NCI-H748 treated with DMSO at 0.1 percent for 48 hours (cell line): ENCODE measurements around the gene ZNF536.
A peak's percentile ranks its signal among the peaks of the same experiment; 100 is the strongest.
"Not testable (repeated sequence)": the region's sequence is repeated elsewhere in the genome, so short reads cannot be mapped to it uniquely, and the experiment has no call there.

ENCODE experiments used
- DNase-seq: peaks from one replicate; lab custom pipeline; 2025; lab: John Stamatoyannopoulos, UW

Gene ZNF536

GRCh38 chr19:30419568-30420180, 47.5 kb downstream of the ZNF536 start:
- no peak for DNase-seq

GRCh38 chr19:30420316-30420715, 48.1 kb downstream of the ZNF536 start:
- DNase-seq, result no peak

GRCh38 chr19:30420881-30421280, 48.7 kb downstream of the ZNF536 start:
- DNase-seq, result no peak

- no peak for DNase-seq
Measured at GRCh38 chr19:30421571-30421970, 49.4 kb downstream of the ZNF536 start.

GRCh38 chr19:30423481-30423880, 51.3 kb downstream of the ZNF536 start:
- DNase-seq, result no peak

GRCh38 chr19:30425885-30426838, 54.0 kb downstream of the ZNF536 start:
- DNase-seq, result peak; percentile 17

GRCh38 chr19:30426864-30427263, 54.7 kb downstream of the ZNF536 start:
- DNase-seq, result no peak

- no peak for DNase-seq
Measured at GRCh38 chr19:30428092-30428680, 56.0 kb downstream of the ZNF536 start.

- no peak for DNase-seq
Measured at GRCh38 chr19:30428844-30429243, 56.7 kb downstream of the ZNF536 start.

- DNase-seq, result no peak
Measured at GRCh38 chr19:30430206-30430734, 58.1 kb downstream of the ZNF536 start.

GRCh38 chr19:30431591-30431990, 59.4 kb downstream of the ZNF536 start:
- no peak for DNase-seq

- no peak for DNase-seq
Measured at GRCh38 chr19:30434797-30435594, 62.8 kb downstream of the ZNF536 start.

- DNase-seq, result no peak
Measured at GRCh38 chr19:30437869-30438268, 65.7 kb downstream of the ZNF536 start.

- no peak for DNase-seq
Measured at GRCh38 chr19:30439310-30439709, 67.1 kb downstream of the ZNF536 start.

- no peak for DNase-seq
Measured at GRCh38 chr19:30441011-30441410, 68.8 kb downstream of the ZNF536 start.

- no peak for DNase-seq
Measured at GRCh38 chr19:30442674-30443073, 70.5 kb downstream of the ZNF536 start.

GRCh38 chr19:30443531-30444252, 71.5 kb downstream of the ZNF536 start:
- DNase-seq, result no peak

GRCh38 chr19:30444253-30444671, 72.1 kb downstream of the ZNF536 start:
- DNase-seq, result no peak

GRCh38 chr19:30444686-30445232, 72.6 kb downstream of the ZNF536 start:
- no peak for DNase-seq

GRCh38 chr19:30445385-30445784, 73.2 kb downstream of the ZNF536 start:
- no peak for DNase-seq

GRCh38 chr19:30446120-30446519, 73.9 kb downstream of the ZNF536 start:
- DNase-seq, result not testable (repeated sequence)
